Activated B cell treated with CpG ODN at 0.5 μM for 24 hours (primary cell): ENCODE data around the gene CS. TPM values are rescaled to one million over a fixed set of nuclear protein-coding genes. Genes with fewer than 3 reads are reported as not detected.
A peak's percentile ranks its signal among the peaks of the same experiment; 100 is the strongest.

Experiments
- ATAC-seq: fragments of 200-7000 bp; cut with Tn5 transposase; one replicate; pipeline ENCODE4 v1.10.0; 2021; ENCODE audit warnings: low read depth, mild to moderate bottlenecking, moderate library complexity
- CTCF ChIA-PET: fragments of 350-600 bp; sonication (Branson Sonifier 250); formaldehyde crosslinking; loops from one replicate; lab custom pipeline; 2021; ENCODE audit warnings: antibody characterized with exemption; lab: Charles Lee
- POLR2A ChIA-PET: fragments of 350-600 bp; sonication (Branson Sonifier 250); formaldehyde crosslinking; loops from one replicate; lab custom pipeline; 2021; ENCODE audit warnings: antibody characterized with exemption; lab: Charles Lee
- DNase-seq: peaks from one replicate; pipeline ENCODE4 v3.0.0; 2022
- H3K27ac Mint-ChIP-seq: one replicate; pipeline ENCODE4 v1.8.0; 2020; ENCODE audit warnings: mixed read lengths
- H3K27me3 Mint-ChIP-seq: one replicate; pipeline ENCODE4 v1.8.0; 2021; ENCODE audit warnings: mixed read lengths
- H3K36me3 Mint-ChIP-seq: one replicate; pipeline ENCODE4 v1.8.0; 2021; ENCODE audit warnings: low read depth, mixed read lengths
- H3K4me1 Mint-ChIP-seq: one replicate; pipeline ENCODE4 v1.8.0; 2021; ENCODE audit warnings: mixed read lengths
- H3K4me3 Mint-ChIP-seq: one replicate; pipeline ENCODE4 v1.8.0; 2020; ENCODE audit warnings: mild to moderate bottlenecking, mixed read lengths
- H3K9me3 Mint-ChIP-seq: one replicate; pipeline ENCODE4 v1.8.0; 2020; ENCODE audit warnings: mixed read lengths
- CTCF ChIP-seq: fragments of 200-600 bp; IDR thresholded peaks from one replicate; pipeline ENCODE4 v1.8.0; 2022; ENCODE audit warnings: antibody characterized with exemption, mild to moderate bottlenecking
- intact Hi-C: fragments of 100-400 bp; cut with micrococcal nuclease; formaldehyde crosslinking; loops from one replicate; pipeline ENCODE4 v1.15.1; 2024
- total RNA-seq: library from RNA; stranded (reverse); gene quantifications from 2 replicates; pipeline ENCODE4 v1.2.3, GENCODE V29; 2022

Gene CS
- total RNA-seq, 1 donor from 2014 or later, result 233 TPM

- H3K36me3 Mint-ChIP-seq, result peaks cover 55% of the 10 kb centered on the region
- TF ChIP-seq CTCF, result no peak
- no peaks in the 10 kb centered on the region for H3K27me3 Mint-ChIP-seq
- no peak for DNase-seq
- ATAC-seq, result no peak
- H3K4me1 Mint-ChIP-seq, result peaks cover 35% of the 10 kb centered on the region
- no peaks in the 10 kb centered on the region for H3K9me3 Mint-ChIP-seq
- ChIA-PET CTCF (no interaction called here), POLR2A (interaction anchor here (0.7 to 1.3 kb wide), 3 partner anchors 18 to 108 kb away, joined by 5 to 8 read pairs (median 6); partner anchors contain the start of genes STAT2 and TIMELESS)
- peak overlapping the region; percentile 53 for H3K27ac Mint-ChIP-seq
- intact Hi-C loops, result no loop called here
- no peak overlapping the region for H3K4me3 Mint-ChIP-seq
These were observed 41.5 kb upstream of the CS start for GRCh38 chr12:56341616-56342015.

GRCh38 chr12:56339158-56339422 lies 39.0 kb upstream of the CS start:
- ChIA-PET CTCF (no interaction called here), POLR2A (interaction anchor here (0.7 to 4.2 kb wide), 19 partner anchors 8 to 365 kb away, joined by 3 to 76 read pairs (median 6); partner anchors contain the start of genes APOF, CNPY2, COQ10A and CS)
- no peaks in the 10 kb centered on the region for H3K9me3 Mint-ChIP-seq
- H3K27me3 Mint-ChIP-seq, result no peaks in the 10 kb centered on the region
- intact Hi-C loops, result loop anchor here (2.0 to 10.0 kb wide), 4 partner anchors 36 to 296 kb away; partner anchors contain the start of genes BAZ2A, COQ10A and CS
- peak overlapping the region; percentile 85 for H3K4me3 Mint-ChIP-seq
- H3K27ac Mint-ChIP-seq, result peak overlapping the region; percentile 98
- no peak for DNase-seq
- peaks cover 42% of the 10 kb centered on the region for H3K4me1 Mint-ChIP-seq
- peaks cover 36% of the 10 kb centered on the region for H3K36me3 Mint-ChIP-seq
- ATAC-seq, result no peak
- no peak for TF ChIP-seq CTCF

GRCh38 chr12:56338308-56339157 lies 38.4 kb upstream of the CS start, which contains the start of gene IL23A:
TSS of gene IL23A (plus strand) at chr12:56338884. CDS start at chr12:56339045, 161 bp downstream.
- Mint-ChIP-seq H3K27ac (peak within 1 kb of the TSS; percentile 98), H3K9me3 (no peaks in the 10 kb centered on the region), H3K4me1 (peaks cover 47% of the 10 kb centered on the region), H3K27me3 (no peaks in the 10 kb centered on the region), H3K4me3 (peak within 1 kb of the TSS; percentile 85), H3K36me3 (peaks cover 36% of the 10 kb centered on the region)
- intact Hi-C loops, result loop anchor here (1.0 to 10.0 kb wide), 8 partner anchors 22 to 296 kb away; partner anchors contain the start of genes BAZ2A, COQ10A, CS and STAT2
- no peak for TF ChIP-seq CTCF
- ChIA-PET POLR2A (interaction anchor here (0.7 to 4.2 kb wide), 22 partner anchors 8 to 365 kb away, joined by 3 to 76 read pairs (median 6); partner anchors contain the start of genes APOF, CNPY2, COQ10A and CS), CTCF (interaction anchor here (0.6 to 1.1 kb wide), 2 partner anchors 22 to 126 kb away, joined by 4 to 6 read pairs; partner anchors contain the start of gene STAT2)
- DNase-seq (peak; percentile 54), ATAC-seq (peak; percentile 54)

- no peaks in the 10 kb centered on the region for H3K27me3 Mint-ChIP-seq
- intact Hi-C loops, result loop anchor here (1.0 to 10.0 kb wide), 8 partner anchors 22 to 297 kb away; partner anchors contain the start of genes BAZ2A, COQ10A, CS and STAT2
- peaks cover 31% of the 10 kb centered on the region for H3K36me3 Mint-ChIP-seq
- ChIA-PET CTCF (interaction anchor here (1.1 kb wide), 1 partner anchor 22 kb away, joined by 6 read pairs; the partner anchor contains the start of gene STAT2), POLR2A (interaction anchor here (1.1 to 4.2 kb wide), 16 partner anchors 9 to 364 kb away, joined by 3 to 76 read pairs (median 6); partner anchors contain the start of genes APOF, CNPY2, CS and RAB5B)
- no peaks in the 10 kb centered on the region for H3K9me3 Mint-ChIP-seq
- ATAC-seq, result no peak
- peaks cover 54% of the 10 kb centered on the region for H3K4me1 Mint-ChIP-seq
- peak overlapping the region; percentile 98 for H3K27ac Mint-ChIP-seq
- no peak overlapping the region for H3K4me3 Mint-ChIP-seq
- DNase-seq, result no peak
- no peak for TF ChIP-seq CTCF
These were observed 37.7 kb upstream of the CS start for GRCh38 chr12:56337753-56338251.
